ENCODE results near the gene KNSTRN.

Gene KNSTRN, protein sequence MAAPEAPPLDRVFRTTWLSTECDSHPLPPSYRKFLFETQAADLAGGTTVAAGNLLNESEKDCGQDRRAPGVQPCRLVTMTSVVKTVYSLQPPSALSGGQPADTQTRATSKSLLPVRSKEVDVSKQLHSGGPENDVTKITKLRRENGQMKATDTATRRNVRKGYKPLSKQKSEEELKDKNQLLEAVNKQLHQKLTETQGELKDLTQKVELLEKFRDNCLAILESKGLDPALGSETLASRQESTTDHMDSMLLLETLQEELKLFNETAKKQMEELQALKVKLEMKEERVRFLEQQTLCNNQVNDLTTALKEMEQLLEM

GRCh38 chr15:40382580-40383456, at the start of gene KNSTRN:
Gene KNSTRN (plus strand): TSS chr15:40382721. CDS start chr15:40382836, 115 bp downstream.
- no peaks in the 10 kb centered on the region for H3K9me3 Mint-ChIP-seq
- H3K27ac Mint-ChIP-seq, result peak within 1 kb of the TSS; percentile 74
- peaks cover 18% of the 10 kb centered on the region for H3K4me1 Mint-ChIP-seq
- H3K4me3 Mint-ChIP-seq, result peak within 1 kb of the TSS; percentile 91
- DNase-seq, result peak; percentile 94
- no peaks in the 10 kb centered on the region for H3K27me3 Mint-ChIP-seq
- peak; percentile 99 for ATAC-seq
- peaks cover 36% of the 10 kb centered on the region for H3K36me3 Mint-ChIP-seq (ENCODE audit: low read depth)

DNA sequence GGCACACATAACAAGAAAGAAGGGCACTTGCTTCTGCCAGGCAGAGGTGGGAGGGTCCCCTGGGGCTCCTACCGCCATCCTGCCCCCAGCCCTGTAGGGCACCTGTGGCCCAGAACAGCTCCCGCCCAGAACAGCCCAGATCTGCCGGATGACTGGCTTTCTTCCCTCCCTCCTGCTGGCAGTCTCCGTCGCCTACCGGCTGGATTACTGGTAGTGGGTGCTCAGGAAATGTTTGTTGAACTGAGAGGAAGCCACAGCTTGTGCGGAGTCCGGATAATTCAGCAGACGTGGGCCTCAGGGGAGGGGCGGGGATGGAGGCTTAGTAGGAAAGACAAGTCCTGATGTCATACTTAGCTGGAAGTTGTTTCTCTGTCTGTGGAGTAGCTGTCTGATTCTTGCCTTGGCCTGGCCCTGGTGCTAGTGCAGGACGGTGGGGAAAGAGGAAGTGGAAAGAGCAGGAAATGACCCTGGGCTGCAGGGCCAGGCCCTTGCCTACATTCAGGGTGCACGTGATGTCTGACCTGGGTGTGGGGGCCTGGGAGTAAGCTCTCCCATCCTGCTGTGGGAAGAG, 48.5 kb upstream of the KNSTRN start:
- Mint-ChIP-seq H3K27me3 (no peaks in the 10 kb centered on the region), H3K36me3 (ENCODE audit: low read depth) (no peaks in the 10 kb centered on the region), H3K27ac (no peak overlapping the region), H3K9me3 (no peaks in the 10 kb centered on the region), H3K4me1 (peaks cover 16% of the 10 kb centered on the region), H3K4me3 (no peak overlapping the region)
- ATAC-seq, result peak; percentile 18
- DNase-seq, result no peak

DNA sequence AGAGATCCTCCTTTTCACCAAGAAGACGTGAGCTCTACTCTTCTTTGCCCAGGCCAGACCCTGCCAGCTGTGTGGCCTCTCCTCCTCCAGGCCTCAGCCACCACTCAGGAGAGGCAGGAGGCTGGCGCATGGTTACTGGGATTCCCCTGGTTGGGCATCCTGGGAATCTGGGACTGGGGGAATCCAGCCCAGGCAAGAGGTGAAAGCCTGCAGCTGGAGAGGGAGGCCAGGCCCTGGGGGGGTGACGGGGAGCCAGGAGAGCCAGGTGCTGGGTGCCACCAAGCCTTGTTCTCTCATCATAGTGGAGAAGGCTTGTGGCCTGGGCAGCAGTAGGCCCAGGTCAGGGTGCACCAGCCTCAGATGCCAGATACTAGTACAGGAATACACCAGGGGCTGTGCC, 48.0 kb upstream of the KNSTRN start:
- no peak overlapping the region for H3K27ac Mint-ChIP-seq
- no peak overlapping the region for H3K4me3 Mint-ChIP-seq
- H3K4me1 Mint-ChIP-seq, result peaks cover 16% of the 10 kb centered on the region
- no peak for DNase-seq
- H3K27me3 Mint-ChIP-seq, result no peaks in the 10 kb centered on the region
- H3K36me3 Mint-ChIP-seq (ENCODE audit: low read depth), result no peaks in the 10 kb centered on the region
- no peak for ATAC-seq
- no peaks in the 10 kb centered on the region for H3K9me3 Mint-ChIP-seq

DNA sequence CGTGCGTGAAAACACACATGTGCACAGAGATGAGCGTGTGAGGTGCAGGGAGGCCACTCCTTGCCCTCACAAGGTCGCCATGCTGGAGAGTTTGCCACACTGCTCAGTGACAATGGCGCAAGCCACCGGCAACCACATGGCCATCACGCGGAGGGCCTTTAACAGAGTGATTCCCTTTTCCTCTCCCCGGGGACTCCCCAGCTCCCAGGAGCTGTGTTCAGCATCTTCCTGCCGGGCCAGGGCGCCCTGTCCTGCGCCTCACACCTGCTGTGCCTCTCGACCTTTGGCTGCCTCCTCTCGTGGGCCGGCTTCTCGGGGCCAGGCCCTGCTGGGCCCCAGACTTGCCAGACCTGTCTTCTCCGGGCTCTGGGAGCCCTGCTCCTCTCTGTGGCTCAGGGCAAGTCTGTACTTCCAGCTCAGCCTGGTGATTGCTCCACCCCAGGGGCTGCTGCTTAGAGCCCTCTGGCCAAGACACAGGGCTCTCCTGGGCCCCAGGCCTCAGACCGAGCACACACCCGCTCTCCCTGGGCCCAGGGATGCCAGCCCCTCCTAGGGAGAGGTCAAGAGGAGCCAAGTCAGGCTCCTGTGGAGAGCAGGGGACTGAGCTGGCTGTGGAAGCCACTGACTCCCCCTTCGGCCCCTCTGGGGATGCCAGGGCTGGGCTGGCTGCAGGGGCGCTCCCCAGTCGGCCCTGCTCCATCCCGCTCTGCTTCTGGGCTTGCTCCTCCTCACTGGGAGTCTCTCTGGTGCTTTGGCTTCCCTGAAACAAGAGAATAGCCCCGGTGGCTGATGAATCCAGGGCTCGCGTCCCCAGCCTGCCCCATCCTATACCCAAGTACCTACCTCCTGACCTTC, 47.4 kb upstream of the KNSTRN start:
- no peak overlapping the region for H3K27ac Mint-ChIP-seq
- ATAC-seq, result no peak

GRCh38 chr15:40335938-40336743, 46.4 kb upstream of the KNSTRN start:
- DNase-seq, result no peak
- no peaks in the 10 kb centered on the region for H3K27me3 Mint-ChIP-seq
- no peaks in the 10 kb centered on the region for H3K36me3 Mint-ChIP-seq (ENCODE audit: low read depth)
- H3K4me1 Mint-ChIP-seq, result peaks cover 16% of the 10 kb centered on the region
- no peak overlapping the region for H3K27ac Mint-ChIP-seq
- no peaks in the 10 kb centered on the region for H3K9me3 Mint-ChIP-seq
- ATAC-seq, result no peak
- no peak overlapping the region for H3K4me3 Mint-ChIP-seq

More for the DNA sequence above, 47.4 kb upstream of the KNSTRN start:
- H3K27me3 Mint-ChIP-seq, result no peaks in the 10 kb centered on the region
- no peak overlapping the region for H3K4me3 Mint-ChIP-seq
- peaks cover 16% of the 10 kb centered on the region for H3K4me1 Mint-ChIP-seq
- H3K9me3 Mint-ChIP-seq, result no peaks in the 10 kb centered on the region
- no peaks in the 10 kb centered on the region for H3K36me3 Mint-ChIP-seq (ENCODE audit: low read depth)
- no peak for DNase-seq

- DNase-seq, result peak; percentile 27
- Mint-ChIP-seq H3K27ac (no peak overlapping the region), H3K27me3 (no peaks in the 10 kb centered on the region), H3K4me3 (no peak overlapping the region), H3K36me3 (ENCODE audit: low read depth) (no peaks in the 10 kb centered on the region), H3K9me3 (no peaks in the 10 kb centered on the region), H3K4me1 (peaks cover 16% of the 10 kb centered on the region)
- no peak for ATAC-seq
Measured at GRCh38 chr15:40336744-40337122, 45.8 kb upstream of the KNSTRN start.

DNA sequence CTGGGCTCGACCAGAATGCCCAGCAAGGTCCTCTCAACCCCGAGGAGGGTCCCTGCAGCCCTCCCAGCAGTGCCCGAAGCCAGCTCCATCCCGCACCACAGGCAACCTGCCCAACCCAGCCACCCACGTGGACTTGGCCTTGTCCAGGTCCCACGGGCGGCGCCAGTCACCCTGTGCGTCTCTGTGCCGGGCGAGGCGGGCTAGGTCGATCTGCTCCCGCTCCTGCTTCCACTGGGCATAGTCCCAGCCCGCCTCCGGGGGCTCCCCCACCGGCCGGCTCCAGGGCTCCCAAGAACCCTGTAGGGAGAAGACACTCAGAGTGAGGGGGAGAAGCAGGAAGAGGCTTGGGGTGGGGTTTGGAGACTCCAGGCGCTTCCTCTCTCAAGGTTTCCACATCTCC, 44.9 kb upstream of the KNSTRN start:
- Mint-ChIP-seq H3K27ac (no peak overlapping the region), H3K4me1 (peaks cover 16% of the 10 kb centered on the region), H3K36me3 (ENCODE audit: low read depth) (no peaks in the 10 kb centered on the region), H3K9me3 (no peaks in the 10 kb centered on the region), H3K4me3 (no peak overlapping the region), H3K27me3 (no peaks in the 10 kb centered on the region)
- ATAC-seq, result no peak
- DNase-seq, result no peak

DNA sequence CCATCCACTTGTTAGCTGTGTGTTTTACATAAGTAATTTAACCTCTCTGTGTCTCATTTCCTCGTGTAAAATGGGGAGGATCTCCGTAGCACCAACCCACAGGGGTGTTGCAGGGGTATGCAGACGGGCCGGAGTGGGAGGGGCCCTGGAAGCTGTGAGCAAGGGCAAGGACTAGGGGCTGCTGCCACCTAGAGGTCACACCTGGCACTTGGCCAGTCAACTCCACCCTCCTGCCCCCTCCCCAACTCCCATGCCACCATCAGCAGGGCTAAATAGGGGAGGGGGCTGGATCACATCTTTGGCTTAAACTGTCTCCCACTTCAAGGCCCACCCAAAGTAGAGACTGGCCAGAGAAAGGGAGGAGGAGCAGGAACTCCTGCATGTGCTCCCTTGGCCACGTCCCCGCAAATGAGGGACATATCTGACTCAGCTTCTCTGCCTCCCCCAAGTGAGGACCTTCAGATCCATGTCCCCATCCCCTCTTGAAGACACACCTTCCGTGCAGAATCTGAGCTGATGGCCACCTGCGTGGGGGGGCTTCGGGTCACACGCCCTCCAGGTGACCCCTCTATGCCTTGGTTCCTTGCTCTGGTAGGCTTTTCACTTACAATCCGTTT, 44.4 kb upstream of the KNSTRN start:
- Mint-ChIP-seq H3K4me1 (peaks cover 14% of the 10 kb centered on the region), H3K27ac (no peak overlapping the region), H3K36me3 (ENCODE audit: low read depth) (no peaks in the 10 kb centered on the region), H3K9me3 (no peaks in the 10 kb centered on the region), H3K4me3 (no peak overlapping the region), H3K27me3 (no peaks in the 10 kb centered on the region)
- DNase-seq (peak; percentile 85), ATAC-seq (peak; percentile 82)

DNA sequence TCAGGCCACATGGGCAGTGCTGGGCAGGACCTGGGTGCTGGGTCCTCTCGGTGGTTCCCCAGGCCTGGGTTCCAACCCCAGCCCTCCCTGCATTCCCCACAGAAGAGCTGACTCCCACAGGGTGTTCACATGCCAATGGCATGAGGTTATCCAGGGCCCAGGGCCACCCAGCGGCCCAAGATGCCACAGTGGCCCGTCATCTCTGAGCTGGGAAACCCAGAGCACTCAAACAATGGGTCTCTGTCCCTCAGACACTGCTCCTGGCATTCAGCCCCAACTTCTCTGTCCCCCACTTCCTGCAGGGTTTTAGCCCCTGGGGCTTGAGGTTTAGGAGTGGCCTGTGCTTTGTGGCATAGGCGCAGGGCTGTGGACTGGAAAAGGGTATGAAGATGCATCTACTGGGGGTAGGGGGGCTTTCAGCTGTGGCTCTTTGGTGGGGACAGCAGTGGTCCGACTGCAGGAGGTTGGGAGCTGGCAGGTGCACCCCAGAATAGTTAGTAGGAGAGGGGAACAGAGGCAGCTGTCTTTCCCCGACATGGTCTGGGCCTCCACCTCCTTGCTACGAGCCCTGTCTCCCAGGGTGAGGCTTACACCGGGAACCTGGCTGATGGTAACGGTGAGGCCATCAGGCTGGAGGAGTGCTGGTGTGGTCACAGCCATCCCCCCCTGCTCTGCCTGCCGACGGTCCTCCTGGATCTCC, 43.5 kb upstream of the KNSTRN start:
- Mint-ChIP-seq H3K27ac (no peak overlapping the region), H3K36me3 (ENCODE audit: low read depth) (no peaks in the 10 kb centered on the region), H3K4me1 (peaks cover 9% of the 10 kb centered on the region), H3K9me3 (no peaks in the 10 kb centered on the region), H3K4me3 (no peak overlapping the region), H3K27me3 (no peaks in the 10 kb centered on the region)
- DNase-seq (no peak), ATAC-seq (no peak)

- DNase-seq (no peak), ATAC-seq (no peak)
- Mint-ChIP-seq H3K27ac (no peak overlapping the region), H3K27me3 (no peaks in the 10 kb centered on the region), H3K4me3 (no peak overlapping the region), H3K4me1 (peaks cover 4% of the 10 kb centered on the region), H3K9me3 (no peaks in the 10 kb centered on the region), H3K36me3 (ENCODE audit: low read depth) (no peaks in the 10 kb centered on the region)
Measured at GRCh38 chr15:40339621-40339945, 42.9 kb upstream of the KNSTRN start.

DNA sequence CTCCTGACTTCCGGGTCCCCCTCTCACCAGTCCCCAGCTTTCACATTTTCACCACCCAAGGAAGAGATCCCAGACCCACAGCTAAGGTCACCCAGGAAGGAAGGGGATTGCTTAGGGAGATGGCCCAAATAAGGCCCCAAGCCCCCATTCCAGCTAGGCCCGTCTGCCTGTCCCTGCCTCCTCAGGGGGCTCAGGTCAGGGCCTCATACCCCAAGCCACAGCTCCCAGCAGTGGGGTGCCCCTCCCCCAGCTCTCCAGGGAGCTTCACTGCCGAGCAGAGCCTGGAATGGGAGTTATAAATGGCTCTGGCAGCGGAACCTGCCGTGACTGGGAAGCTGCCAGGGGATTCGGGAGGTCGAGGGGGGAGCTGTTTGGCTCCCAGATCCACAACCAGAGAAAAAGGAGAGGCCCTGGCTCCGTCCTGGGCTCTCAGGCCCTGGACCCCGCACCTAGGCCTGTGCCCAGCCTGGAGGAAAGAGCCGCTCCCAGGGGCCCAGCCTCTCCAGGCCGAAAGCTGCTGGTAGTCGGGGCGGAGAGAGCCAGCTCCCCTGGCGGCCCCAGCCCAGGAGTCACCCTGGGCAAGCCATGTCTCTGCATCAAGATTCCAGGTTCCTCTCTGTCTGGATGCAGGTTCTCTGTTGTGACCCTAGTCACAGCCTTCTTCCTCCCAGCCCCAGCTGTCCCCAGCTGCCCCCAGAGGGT, 42.3 kb upstream of the KNSTRN start:
- Mint-ChIP-seq H3K4me1 (peaks cover 2% of the 10 kb centered on the region), H3K4me3 (no peak overlapping the region), H3K9me3 (no peaks in the 10 kb centered on the region), H3K27ac (no peak overlapping the region), H3K27me3 (no peaks in the 10 kb centered on the region), H3K36me3 (ENCODE audit: low read depth) (no peaks in the 10 kb centered on the region)
- ATAC-seq, result no peak
- no peak for DNase-seq

- DNase-seq (no peak), ATAC-seq (no peak)
- no peaks in the 10 kb centered on the region for H3K9me3 Mint-ChIP-seq
- no peaks in the 10 kb centered on the region for H3K27me3 Mint-ChIP-seq
- H3K4me1 Mint-ChIP-seq, result peaks cover 2% of the 10 kb centered on the region
- H3K27ac Mint-ChIP-seq, result no peak within 1 kb of the TSS
- no peaks in the 10 kb centered on the region for H3K36me3 Mint-ChIP-seq (ENCODE audit: low read depth)
- no peak within 1 kb of the TSS for H3K4me3 Mint-ChIP-seq
Measured at GRCh38 chr15:40340740-40341400, 41.7 kb upstream of the KNSTRN start, which contains the start of gene CCDC9B. Gene CCDC9B (minus strand): TSS chr15:40340939. CDS start chr15:40340819, 120 bp downstream.

All from activated naive CD8-positive, alpha-beta T cell treated with anti-CD3 and anti-CD28 coated beads, Interleukin-2, amount 50 U/mL, for 24 hours (primary cell).